ENCODE data around the gene TCF7L2. TPM values are rescaled to one million over a fixed set of nuclear protein-coding genes. Genes with fewer than 3 reads are reported as not detected.

Gene TCF7L2
- total and polyA plus RNA-seq, 9 of the 15 experiments (the other 6 are each of a cell fraction or from before 2014, with no cell fraction given), result 0.32 to 2.8 (median 0.92) TPM

DNA sequence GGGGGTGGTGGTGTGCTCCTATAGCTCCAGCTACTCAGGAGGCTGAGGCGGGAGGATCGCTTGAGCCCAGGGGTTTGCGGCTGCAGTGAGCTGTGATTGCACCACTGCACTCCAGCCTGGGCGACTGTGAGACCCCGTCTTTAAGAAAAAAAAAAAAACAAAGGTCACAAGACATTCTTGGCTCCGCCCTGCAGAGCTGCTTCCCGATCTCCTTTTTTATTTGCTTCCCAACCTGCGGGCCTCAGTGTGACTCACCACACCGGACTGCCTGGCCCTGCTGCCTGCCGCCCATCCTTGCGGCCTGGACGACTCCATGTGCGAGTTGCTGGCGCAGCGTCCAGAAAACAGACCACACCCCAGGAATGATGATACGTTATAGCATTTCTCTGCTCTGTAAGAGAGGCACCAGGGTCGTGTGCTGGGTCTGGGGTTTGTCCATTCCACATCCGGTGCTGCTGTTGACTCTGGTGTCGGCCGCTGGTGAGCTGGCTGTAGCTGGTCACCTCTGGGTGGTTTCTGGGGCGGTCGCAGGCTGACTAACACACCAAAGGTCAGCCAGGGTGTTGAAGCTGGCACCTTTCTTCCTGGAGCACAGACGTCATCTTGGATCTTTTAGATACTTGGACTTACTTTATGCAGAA, 123.6 kb downstream of the TCF7L2 start (continued):
- TF ChIP-seq, protein P1, sequence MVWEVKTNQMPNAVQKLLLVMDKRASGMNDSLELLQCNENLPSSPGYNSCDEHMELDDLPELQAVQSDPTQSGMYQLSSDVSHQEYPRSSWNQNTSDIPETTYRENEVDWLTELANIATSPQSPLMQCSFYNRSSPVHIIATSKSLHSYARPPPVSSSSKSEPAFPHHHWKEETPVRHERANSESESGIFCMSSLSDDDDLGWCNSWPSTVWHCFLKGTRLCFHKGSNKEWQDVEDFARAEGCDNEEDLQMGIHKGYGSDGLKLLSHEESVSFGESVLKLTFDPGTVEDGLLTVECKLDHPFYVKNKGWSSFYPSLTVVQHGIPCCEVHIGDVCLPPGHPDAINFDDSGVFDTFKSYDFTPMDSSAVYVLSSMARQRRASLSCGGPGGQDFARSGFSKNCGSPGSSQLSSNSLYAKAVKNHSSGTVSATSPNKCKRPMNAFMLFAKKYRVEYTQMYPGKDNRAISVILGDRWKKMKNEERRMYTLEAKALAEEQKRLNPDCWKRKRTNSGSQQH (CRISPR knock-in tag; IDR thresholded peaks at IDR 0.05), result no peak
- TF ChIP-seq, protein P2, sequence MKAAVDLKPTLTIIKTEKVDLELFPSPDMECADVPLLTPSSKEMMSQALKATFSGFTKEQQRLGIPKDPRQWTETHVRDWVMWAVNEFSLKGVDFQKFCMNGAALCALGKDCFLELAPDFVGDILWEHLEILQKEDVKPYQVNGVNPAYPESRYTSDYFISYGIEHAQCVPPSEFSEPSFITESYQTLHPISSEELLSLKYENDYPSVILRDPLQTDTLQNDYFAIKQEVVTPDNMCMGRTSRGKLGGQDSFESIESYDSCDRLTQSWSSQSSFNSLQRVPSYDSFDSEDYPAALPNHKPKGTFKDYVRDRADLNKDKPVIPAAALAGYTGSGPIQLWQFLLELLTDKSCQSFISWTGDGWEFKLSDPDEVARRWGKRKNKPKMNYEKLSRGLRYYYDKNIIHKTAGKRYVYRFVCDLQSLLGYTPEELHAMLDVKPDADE (conservative IDR thresholded peaks at IDR 0.05; ENCODE audit: control insufficient read depth, low read depth, low read length), result no peak
- TF ChIP-seq SPI1 (IDR thresholded peaks at IDR 0.05; ENCODE audit: borderline replicate concordance, low read depth, low read length), result no peak
- TF ChIP-seq POLR3A (IDR thresholded peaks at IDR 0.05; ENCODE audit: borderline replicate concordance, extremely low read depth, insufficient read depth, insufficient read length), result no peak
- TF ChIP-seq PHF8 (IDR thresholded peaks at IDR 0.05; ENCODE audit: borderline replicate concordance, low read length), result peak; percentile 27; the same call in 1 of the 2 replicates
- TF ChIP-seq DIDO1 (tag; IDR thresholded peaks at IDR 0.05; ENCODE audit: low read depth), result no peak
- peak; percentile 45; the same call in 1 of the 2 replicates for TF ChIP-seq EP400 (IDR thresholded peaks at IDR 0.05)
- TF ChIP-seq, protein P3, sequence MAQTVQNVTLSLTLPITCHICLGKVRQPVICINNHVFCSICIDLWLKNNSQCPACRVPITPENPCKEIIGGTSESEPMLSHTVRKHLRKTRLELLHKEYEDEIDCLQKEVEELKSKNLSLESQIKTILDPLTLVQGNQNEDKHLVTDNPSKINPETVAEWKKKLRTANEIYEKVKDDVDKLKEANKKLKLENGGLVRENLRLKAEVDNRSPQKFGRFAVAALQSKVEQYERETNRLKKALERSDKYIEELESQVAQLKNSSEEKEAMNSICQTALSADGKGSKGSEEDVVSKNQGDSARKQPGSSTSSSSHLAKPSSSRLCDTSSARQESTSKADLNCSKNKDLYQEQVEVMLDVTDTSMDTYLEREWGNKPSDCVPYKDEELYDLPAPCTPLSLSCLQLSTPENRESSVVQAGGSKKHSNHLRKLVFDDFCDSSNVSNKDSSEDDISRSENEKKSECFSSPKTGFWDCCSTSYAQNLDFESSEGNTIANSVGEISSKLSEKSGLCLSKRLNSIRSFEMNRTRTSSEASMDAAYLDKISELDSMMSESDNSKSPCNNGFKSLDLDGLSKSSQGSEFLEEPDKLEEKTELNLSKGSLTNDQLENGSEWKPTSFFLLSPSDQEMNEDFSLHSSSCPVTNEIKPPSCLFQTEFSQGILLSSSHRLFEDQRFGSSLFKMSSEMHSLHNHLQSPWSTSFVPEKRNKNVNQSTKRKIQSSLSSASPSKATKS (CRISPR knock-in tag; IDR thresholded peaks at IDR 0.05), result no peak
- no peak for TF ChIP-seq ATF7 (IDR thresholded peaks at IDR 0.05)
- TF ChIP-seq POLR2G (IDR thresholded peaks at IDR 0.05; ENCODE audit: low read depth, low read length), result peak; percentile 61
- peak; percentile 34 to 74; a peak in 3 of 4 replicates for TF ChIP-seq FOXA3 (CRISPR knock-in tag; conservative IDR thresholded peaks at IDR 0.05 in 1 of 2, IDR thresholded peaks at IDR 0.05 in 1 of 2)
- no peak for TF ChIP-seq DNMT1 (IDR thresholded peaks at IDR 0.05)
- TF ChIP-seq ZNF134 (CRISPR knock-in tag; conservative IDR thresholded peaks at IDR 0.05), result no peak
- TF ChIP-seq ZNF121 (CRISPR knock-in tag; conservative IDR thresholded peaks at IDR 0.05), result no peak
- TF ChIP-seq, protein P4, sequence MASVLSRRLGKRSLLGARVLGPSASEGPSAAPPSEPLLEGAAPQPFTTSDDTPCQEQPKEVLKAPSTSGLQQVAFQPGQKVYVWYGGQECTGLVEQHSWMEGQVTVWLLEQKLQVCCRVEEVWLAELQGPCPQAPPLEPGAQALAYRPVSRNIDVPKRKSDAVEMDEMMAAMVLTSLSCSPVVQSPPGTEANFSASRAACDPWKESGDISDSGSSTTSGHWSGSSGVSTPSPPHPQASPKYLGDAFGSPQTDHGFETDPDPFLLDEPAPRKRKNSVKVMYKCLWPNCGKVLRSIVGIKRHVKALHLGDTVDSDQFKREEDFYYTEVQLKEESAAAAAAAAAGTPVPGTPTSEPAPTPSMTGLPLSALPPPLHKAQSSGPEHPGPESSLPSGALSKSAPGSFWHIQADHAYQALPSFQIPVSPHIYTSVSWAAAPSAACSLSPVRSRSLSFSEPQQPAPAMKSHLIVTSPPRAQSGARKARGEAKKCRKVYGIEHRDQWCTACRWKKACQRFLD (CRISPR knock-in tag; IDR thresholded peaks at IDR 0.05), result peak; percentile 55; the same call in 1 of the 2 replicates
- TF ChIP-seq TAF1 (IDR thresholded peaks at IDR 0.05; ENCODE audit: control insufficient read depth, extremely low read depth, insufficient read depth, low read length, severe bottlenecking), result no peak
- TF ChIP-seq, protein P5, sequence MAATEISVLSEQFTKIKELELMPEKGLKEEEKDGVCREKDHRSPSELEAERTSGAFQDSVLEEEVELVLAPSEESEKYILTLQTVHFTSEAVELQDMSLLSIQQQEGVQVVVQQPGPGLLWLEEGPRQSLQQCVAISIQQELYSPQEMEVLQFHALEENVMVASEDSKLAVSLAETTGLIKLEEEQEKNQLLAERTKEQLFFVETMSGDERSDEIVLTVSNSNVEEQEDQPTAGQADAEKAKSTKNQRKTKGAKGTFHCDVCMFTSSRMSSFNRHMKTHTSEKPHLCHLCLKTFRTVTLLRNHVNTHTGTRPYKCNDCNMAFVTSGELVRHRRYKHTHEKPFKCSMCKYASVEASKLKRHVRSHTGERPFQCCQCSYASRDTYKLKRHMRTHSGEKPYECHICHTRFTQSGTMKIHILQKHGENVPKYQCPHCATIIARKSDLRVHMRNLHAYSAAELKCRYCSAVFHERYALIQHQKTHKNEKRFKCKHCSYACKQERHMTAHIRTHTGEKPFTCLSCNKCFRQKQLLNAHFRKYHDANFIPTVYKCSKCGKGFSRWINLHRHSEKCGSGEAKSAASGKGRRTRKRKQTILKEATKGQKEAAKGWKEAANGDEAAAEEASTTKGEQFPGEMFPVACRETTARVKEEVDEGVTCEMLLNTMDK (IDR thresholded peaks at IDR 0.05; ENCODE audit: borderline replicate concordance, insufficient read depth, low read depth, low read length, poor library complexity, severe bottlenecking), result no peak
